DMS53 (cell line): ENCODE results near the gene SIRT3.
A peak's percentile ranks its signal among the peaks of the same experiment; 100 is the strongest.

Experiments
- DNase-seq: peaks from one replicate; lab custom pipeline; 2025; lab: John Stamatoyannopoulos, UW

SIRT3 gene

DNA sequence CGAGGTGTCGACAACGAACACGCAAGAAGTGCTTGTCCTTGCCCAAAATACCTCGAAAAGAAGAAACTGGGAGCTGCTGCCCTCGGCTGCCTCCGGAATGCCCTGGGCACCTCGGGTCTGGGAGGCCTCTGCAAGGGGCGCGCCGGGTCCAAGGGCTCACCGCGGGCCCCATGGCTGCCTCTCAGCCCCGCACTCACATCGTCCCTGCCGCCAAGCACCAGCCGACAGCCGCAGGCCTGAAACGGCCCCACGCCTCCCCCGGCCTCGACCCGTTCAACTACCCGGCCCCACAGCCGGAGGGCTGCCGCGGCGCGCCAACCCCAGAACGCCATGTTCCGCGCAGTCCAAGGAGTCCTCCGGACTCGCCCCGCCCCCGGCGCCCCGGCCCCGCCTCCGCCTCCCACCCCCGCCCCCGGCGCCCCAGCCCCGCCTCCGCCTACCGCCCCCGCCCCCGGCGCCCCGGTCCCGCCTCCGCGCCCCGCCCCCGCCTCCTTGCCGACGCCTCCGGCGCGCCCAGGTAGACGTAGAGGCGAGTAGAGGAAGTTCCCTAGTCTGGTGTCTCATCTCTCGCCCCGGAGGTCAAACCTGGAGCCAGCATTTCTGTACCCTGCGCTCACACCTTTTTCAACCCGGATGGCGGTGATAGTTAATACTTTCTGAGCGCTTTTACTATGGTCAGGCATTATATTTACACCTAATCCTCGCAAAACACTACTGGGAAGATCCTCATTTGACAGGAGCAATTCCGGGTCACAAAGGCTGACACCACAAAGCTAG lies at the start of gene SIRT3:
Gene SIRT3, minus strand, starts transcription at position 346 of the 777 bp plus-strand sequence. Its CDS starts 14 bp downstream, at position 332.
- peak; percentile 97 for DNase-seq

DNA sequence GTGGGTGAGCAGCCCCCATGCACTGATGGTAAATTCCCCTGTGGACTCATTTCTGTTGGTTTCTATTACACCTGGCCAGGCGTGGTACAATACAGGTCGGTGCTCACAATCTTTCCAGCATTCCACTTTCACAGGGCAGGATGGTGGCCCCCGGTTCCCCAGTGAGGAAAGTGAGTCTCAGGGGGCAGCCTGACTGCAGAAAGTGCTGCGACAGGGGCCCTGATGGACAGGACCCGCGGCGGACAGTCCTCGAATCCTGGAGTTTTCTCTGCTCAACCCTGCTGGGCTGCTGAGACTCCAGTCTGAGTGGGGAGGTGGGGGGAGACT lies 49.7 kb upstream of the SIRT3 start:
- DNase-seq: no peak

DNA sequence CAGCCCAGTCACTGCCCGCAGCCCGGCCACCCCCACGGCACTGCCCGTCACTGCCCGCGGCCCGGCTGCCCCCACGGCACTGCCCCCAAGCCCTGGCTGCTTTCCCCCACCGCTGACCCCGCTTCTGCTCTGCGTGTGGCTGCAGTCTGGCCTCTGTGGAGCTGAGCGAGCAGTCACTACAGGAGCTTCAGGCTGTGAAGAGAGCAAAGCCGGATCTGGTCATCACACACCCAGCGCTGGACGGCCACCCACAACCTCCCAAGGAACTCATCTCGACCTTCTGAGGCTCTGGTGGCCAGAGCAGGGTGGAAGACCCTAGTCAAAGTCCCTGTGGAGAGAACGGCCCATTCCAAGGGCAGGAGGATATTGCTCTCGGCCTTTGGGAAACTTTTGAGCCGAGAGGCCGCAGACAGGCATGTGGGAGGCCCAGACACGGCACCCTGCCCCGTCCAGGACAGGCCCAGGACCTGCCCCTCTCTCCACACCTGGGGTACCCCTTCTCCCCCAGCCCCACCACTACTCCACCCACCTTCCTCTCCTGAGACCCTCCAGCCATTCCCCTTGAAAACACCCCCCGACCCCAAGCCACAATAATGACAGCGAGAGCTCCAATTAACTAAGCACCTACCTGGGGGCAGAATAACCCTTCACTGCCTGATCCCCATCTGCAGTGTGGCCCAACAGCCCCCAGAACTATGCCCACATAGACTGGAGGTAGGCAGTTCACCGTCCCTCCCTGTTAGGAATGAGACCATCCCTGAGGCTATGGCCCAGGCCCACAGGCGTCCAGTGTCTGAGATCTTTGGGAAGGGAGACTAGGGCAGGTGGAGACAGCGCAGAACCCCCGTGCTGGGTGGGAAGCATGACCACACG lies 49.1 kb upstream of the SIRT3 start:
- no peak for DNase-seq

DNA sequence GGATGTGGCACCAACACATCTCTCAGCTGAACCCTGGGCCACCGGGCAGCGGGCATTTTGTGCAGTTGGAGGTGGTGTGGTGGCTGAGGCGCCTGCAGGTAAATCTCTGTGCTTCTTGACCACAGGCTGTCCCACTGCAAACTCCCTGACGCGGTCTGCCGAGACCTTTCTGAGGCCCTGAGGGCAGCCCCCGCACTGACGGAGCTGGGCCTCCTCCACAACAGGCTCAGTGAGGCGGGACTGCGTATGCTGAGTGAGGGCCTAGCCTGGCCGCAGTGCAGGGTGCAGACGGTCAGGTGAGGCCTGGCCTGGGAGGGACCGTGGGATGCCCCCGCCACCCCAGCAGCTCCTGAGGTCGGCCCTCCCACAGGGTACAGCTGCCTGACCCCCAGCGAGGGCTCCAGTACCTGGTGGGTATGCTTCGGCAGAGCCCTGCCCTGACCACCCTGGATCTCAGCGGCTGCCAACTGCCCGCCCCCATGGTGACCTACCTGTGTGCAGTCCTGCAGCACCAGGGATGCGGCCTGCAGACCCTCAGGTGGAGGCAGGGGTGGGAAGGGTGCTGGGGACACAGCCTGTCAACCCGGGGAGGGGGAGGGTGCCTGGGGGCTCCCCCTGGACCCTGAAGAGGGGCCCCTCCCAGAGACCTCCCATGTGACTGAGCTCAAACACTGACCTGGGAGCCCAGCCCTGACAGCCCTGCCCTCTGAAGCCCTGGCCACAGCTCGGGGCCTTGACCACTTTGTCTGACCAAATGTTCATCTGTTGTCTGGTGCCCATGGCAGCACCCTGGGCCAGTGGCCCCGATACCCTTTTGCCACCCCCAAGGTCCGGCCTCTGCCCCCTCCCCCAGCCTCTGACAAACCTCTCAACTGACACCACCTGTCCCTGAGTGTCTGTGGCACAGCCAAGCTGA lies 48.2 kb upstream of the SIRT3 start:
- DNase-seq: no peak

GRCh38 chr11:283405-284104 lies 47.4 kb upstream of the SIRT3 start:
- DNase-seq: no peak

- peak; percentile 48 for DNase-seq
Measured at GRCh38 chr11:282630-283360, 46.7 kb upstream of the SIRT3 start.

GRCh38 chr11:282171-282570 lies 46.0 kb upstream of the SIRT3 start:
- no peak for DNase-seq

- DNase-seq: peak; percentile 54
Measured at GRCh38 chr11:281486-282161, 45.5 kb upstream of the SIRT3 start.

- peak; percentile 67 for DNase-seq
Measured at GRCh38 chr11:280706-281485, 44.8 kb upstream of the SIRT3 start.

DNA sequence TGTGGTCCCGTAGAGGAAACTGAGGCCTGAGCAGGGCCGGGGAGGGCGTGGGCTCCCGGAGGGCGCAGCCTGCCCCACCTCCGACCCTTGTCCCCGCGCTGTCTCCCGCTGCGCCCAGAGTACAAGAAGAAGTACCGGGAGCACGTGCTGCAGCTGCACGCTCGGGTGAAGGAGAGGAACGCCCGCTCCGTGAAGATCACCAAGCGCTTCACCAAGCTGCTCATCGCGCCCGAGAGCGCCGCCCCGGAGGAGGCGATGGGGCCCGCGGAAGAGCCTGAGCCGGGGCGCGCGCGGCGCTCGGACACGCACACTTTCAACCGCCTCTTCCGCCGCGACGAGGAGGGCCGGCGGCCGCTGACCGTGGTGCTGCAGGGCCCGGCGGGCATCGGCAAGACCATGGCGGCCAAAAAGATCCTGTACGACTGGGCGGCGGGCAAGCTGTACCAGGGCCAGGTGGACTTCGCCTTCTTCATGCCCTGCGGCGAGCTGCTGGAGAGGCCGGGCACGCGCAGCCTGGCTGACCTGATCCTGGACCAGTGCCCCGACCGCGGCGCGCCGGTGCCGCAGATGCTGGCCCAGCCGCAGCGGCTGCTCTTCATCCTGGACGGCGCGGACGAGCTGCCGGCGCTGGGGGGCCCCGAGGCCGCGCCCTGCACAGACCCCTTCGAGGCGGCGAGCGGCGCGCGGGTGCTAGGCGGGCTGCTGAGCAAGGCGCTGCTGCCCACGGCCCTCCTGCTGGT lies 44.0 kb upstream of the SIRT3 start:
- DNase-seq: peak; percentile 83

- peak; percentile 39 for DNase-seq
Measured at GRCh38 chr11:279040-279965, 43.2 kb upstream of the SIRT3 start.

DNA sequence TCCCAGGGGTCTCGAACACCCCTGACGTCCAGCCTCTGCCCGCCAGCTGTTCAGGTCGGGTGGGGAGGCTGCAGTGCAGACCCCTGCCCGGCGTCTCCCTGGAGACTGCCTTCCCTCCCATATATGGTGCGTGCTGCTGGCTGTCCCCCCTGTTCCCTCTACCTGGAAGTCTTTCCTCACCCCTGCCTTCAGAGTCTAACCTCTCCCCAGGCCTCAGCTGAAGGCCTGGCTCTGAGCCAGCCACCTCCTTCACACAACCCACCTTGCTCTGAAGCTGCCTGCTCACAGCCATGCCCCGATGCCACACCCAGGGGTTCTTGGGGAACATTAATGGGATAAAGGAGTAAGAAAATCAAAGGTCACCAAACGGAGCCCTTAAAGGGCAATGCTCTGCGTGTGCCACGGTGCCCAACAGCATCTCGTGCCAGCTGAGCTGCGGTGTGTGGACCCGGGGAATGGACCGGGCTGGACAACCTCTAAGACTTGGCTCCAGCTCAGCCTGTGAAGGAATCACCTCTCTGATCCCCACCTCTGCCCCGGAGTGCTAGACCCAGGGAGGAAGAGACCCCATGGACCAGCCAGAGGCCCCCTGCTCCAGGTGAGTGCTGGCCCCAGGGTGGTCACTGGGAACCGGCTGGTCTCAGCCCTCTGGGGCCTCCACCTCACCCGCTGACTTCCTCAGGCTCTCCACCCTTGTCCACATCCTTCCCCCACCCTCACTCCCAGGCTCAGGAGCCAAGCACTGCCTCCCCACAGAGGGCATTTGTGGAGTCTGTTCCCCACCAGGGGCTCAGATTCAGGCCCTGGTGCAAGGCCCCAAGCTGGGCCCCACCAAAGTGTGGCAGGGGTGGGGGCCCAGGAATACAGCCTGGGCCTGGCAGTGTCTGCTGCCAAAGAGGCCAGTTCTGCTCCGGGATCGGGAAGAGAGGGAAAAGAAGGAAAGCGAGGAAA lies 42.1 kb upstream of the SIRT3 start, which contains the start of gene NLRP6:
Gene NLRP6, plus strand, starts transcription at position 407 of the 951 bp plus-strand sequence. Its CDS starts 163 bp downstream, at position 570.
- no peak for DNase-seq

DNA sequence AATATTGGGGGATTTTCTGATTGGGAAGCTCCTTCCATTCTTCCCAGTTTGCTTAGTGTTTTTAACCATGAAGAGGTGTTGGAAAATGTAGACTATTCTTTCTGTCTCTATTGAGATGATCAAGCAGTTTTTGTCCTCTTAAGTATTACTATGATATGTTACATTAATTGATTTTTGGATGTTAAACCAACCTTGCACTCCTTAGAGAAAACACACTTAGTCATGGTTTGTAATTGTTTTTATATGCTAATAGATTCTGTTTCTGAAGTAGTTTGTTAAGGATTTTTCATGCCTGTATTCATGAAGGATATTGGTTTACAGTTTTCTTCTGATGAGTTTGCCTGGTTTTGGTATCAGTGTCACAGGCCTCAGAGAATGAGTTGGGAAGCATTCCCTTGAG lies 40.1 kb upstream of the SIRT3 start:
- DNase-seq: no peak

DNA sequence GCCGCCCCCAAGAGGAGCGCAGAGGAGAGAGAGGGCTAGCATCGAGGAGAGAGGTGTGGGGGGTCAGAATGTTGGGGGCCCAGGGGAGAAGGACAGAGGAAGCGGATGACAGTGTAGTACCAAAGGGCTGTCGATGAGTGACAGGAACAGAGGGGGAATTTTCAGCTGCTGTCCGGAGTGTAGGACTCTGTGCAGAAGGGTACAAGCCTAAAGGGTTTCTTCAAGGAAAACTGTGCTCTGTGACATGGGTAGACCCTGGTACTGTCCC lies 36.7 kb upstream of the SIRT3 start:
- DNase-seq: no peak

- DNase-seq: no peak
Measured at GRCh38 chr11:272195-272930, 36.2 kb upstream of the SIRT3 start.

DNA sequence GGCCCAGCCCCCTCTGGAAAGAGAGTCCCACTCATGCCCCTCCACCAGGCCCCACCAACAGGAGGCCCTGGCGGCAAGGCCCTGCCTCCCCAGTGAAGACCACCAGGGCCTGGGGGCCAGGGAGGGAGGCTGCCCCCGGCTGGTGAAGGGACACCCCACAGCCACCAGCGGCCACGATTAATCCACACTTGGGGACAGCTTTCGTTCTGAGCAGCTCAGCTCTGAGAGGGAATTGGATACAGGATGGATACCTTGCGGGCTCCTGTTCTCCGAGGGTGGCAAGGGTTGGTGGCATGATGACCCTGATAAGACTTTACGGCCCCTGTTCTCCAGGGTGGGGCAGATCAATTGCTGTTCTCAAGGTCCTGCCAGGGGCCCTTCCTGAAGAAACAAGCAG lies 35.2 kb upstream of the SIRT3 start:
- DNase-seq: no peak
